Measurements from ENCODE around the gene COL23A1.

COL23A1 gene

GRCh38 chr5:178273665-178274541 is 316.3 kb downstream of the COL23A1 start:
- no peak for TF ChIP-seq CTCF (IDR thresholded peaks at IDR 0.05; ENCODE audit: borderline replicate concordance, control extremely low read depth, extremely low read depth, insufficient read depth, missing control alignments)
- in situ Hi-C loops (cut with MboI; ENCODE audit: low sequenced_read_pairs, unreplicated experiment): no loop called here
- DNase-seq (ENCODE audit: low spot score): no peak

GRCh38 chr5:178273041-178273440 is 317.2 kb downstream of the COL23A1 start:
- TF ChIP-seq CTCF (IDR thresholded peaks at IDR 0.05; ENCODE audit: borderline replicate concordance, control extremely low read depth, extremely low read depth, insufficient read depth, missing control alignments): no peak
- in situ Hi-C loops (cut with MboI; ENCODE audit: low sequenced_read_pairs, unreplicated experiment): no loop called here
- DNase-seq (ENCODE audit: low spot score): no peak

- in situ Hi-C loops (cut with MboI; ENCODE audit: low sequenced_read_pairs, unreplicated experiment): no loop called here
- no peak for DNase-seq (ENCODE audit: low spot score)
- no peak for TF ChIP-seq CTCF (IDR thresholded peaks at IDR 0.05; ENCODE audit: borderline replicate concordance, control extremely low read depth, extremely low read depth, insufficient read depth, missing control alignments)
Measured at GRCh38 chr5:178272591-178272990, 317.6 kb downstream of the COL23A1 start.

GRCh38 chr5:178271726-178272479 is 318.3 kb downstream of the COL23A1 start:
- in situ Hi-C loops (cut with MboI; ENCODE audit: low sequenced_read_pairs, unreplicated experiment): no loop called here
- TF ChIP-seq CTCF (IDR thresholded peaks at IDR 0.05; ENCODE audit: borderline replicate concordance, control extremely low read depth, extremely low read depth, insufficient read depth, missing control alignments): no peak
- DNase-seq (ENCODE audit: low spot score): no peak

- in situ Hi-C loops (cut with MboI; ENCODE audit: low sequenced_read_pairs, unreplicated experiment): no loop called here
- no peak for TF ChIP-seq CTCF (IDR thresholded peaks at IDR 0.05; ENCODE audit: borderline replicate concordance, control extremely low read depth, extremely low read depth, insufficient read depth, missing control alignments)
- no peak for DNase-seq (ENCODE audit: low spot score)
Measured at GRCh38 chr5:178271231-178271630, 319.0 kb downstream of the COL23A1 start.

- in situ Hi-C loops (cut with MboI; ENCODE audit: low sequenced_read_pairs, unreplicated experiment): no loop called here
- no peak for DNase-seq (ENCODE audit: low spot score)
- no peak for TF ChIP-seq CTCF (IDR thresholded peaks at IDR 0.05; ENCODE audit: borderline replicate concordance, control extremely low read depth, extremely low read depth, insufficient read depth, missing control alignments)
Measured at GRCh38 chr5:178269499-178269898, 320.7 kb downstream of the COL23A1 start.
